DND-41 (cell line): Measurements from ENCODE around the gene GCFC2.

Source experiments
- EZH2 ChIP-seq: IDR thresholded peaks from 3 replicates; pipeline ENCODE4 v1.6.1; 2012; ENCODE audit warnings: borderline replicate concordance, low read depth, mild to moderate bottlenecking, moderate library complexity, low read length, inconsistent platforms; ENCODE audit not compliant: severe bottlenecking
- TF ChIP-seq, protein P1 (sequence below): IDR thresholded peaks from 2 replicates; pipeline ENCODE4 v1.5.1; 2012; ENCODE audit warnings: borderline replicate concordance, low read length, moderate library complexity, mild to moderate bottlenecking; ENCODE audit not compliant: poor library complexity, severe bottlenecking; ENCODE audit errors: extremely low read depth

DNA sequence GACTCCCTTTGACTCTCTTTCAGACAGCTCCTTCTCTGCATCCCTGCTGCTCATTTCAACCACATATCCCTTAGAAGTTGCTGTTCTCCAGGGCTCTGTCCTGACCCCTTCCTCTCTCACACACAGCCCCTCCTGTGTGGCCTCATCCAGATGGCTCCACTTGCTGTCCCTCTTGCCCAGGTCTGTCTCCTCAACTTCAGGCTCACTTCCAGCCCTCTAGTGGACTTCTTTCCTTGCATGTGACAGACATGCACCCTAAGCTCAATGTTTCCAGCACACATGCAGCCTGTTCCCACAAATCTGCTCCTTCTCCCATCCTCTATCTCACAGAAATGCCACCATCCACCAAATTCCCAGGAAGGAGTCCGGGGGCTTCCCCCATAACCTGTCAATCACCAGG is 73.1 kb downstream of the GCFC2 start:
- TF ChIP-seq, protein P1, sequence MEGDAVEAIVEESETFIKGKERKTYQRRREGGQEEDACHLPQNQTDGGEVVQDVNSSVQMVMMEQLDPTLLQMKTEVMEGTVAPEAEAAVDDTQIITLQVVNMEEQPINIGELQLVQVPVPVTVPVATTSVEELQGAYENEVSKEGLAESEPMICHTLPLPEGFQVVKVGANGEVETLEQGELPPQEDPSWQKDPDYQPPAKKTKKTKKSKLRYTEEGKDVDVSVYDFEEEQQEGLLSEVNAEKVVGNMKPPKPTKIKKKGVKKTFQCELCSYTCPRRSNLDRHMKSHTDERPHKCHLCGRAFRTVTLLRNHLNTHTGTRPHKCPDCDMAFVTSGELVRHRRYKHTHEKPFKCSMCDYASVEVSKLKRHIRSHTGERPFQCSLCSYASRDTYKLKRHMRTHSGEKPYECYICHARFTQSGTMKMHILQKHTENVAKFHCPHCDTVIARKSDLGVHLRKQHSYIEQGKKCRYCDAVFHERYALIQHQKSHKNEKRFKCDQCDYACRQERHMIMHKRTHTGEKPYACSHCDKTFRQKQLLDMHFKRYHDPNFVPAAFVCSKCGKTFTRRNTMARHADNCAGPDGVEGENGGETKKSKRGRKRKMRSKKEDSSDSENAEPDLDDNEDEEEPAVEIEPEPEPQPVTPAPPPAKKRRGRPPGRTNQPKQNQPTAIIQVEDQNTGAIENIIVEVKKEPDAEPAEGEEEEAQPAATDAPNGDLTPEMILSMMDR: no peak
- TF ChIP-seq EZH2: no peak
